ENCODE data around the gene TSSK3.

DNA sequence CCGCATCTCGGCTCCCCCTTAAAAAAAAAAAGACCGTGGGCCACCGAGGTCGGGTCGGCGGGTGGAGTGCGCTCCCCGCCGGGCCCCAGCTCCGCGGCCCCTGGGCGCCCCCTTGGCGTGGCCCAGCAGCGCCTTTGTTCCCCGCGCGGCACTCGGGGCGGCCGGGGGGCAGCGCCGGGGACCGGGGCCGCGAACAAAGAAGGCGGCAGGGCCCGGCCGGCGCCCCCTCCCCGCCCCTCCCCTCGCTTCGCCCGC, 26.9 kb upstream of the TSSK3 start:
- TF ChIP-seq CTCF (IDR thresholded peaks at IDR 0.05) (no peak), POLR2A (IDR thresholded peaks at IDR 0.05) (no peak)
